Measurements from ENCODE around the gene NHERF2.

Gene NHERF2

DNA sequence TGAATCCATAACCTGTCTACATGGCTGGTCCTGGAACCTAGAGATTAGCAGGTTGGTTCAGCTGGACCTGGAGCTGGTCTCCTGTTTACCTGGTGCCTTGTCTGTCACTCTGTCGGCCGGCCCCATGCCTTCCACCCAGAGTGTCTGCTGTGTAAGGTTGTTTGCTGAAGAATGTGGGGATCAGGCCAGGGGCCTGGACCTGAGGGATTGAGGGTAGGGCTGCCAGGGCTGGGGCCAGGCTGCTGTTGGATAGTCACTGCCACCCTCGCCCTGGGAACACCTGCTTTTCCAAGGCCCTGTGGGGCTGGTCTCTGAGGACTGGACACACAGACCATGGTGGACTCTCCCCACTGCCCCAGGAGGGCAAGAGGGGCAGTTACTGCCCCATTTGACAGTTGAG is 1.4 kb downstream of the NHERF2 start:
- H2AFZ ChIP-seq (ENCODE audit: low read length), result no peak overlapping the region
- no peak overlapping the region for H3K4me3 ChIP-seq (ENCODE audit: low read length, poor library complexity, severe bottlenecking)
- no peak overlapping the region for H3K9ac ChIP-seq (ENCODE audit: low read depth, low read length, poor library complexity, severe bottlenecking)
- H3K4me1 ChIP-seq (ENCODE audit: insufficient read depth, low read length, poor library complexity, severe bottlenecking), result peaks cover 5% of the 10 kb centered on the region
- H3K4me2 ChIP-seq (ENCODE audit: low read depth, low read length, poor library complexity, severe bottlenecking), result no peak overlapping the region
- H3K36me3 ChIP-seq (ENCODE audit: insufficient read depth, low read length), result no peaks in the 10 kb centered on the region
- H3K27me3 ChIP-seq (ENCODE audit: insufficient read depth, low read length, poor library complexity, severe bottlenecking), result peaks cover 4% of the 10 kb centered on the region
- H3K79me2 ChIP-seq (ENCODE audit: insufficient read depth, low read length), result no peaks in the 10 kb centered on the region
- no peaks in the 10 kb centered on the region for H3F3A ChIP-seq (ENCODE audit: low read depth)
- no peak for TF ChIP-seq EZH2phosphoT487 (IDR thresholded peaks at IDR 0.05; ENCODE audit: borderline replicate concordance)
- TF ChIP-seq, protein P1, sequence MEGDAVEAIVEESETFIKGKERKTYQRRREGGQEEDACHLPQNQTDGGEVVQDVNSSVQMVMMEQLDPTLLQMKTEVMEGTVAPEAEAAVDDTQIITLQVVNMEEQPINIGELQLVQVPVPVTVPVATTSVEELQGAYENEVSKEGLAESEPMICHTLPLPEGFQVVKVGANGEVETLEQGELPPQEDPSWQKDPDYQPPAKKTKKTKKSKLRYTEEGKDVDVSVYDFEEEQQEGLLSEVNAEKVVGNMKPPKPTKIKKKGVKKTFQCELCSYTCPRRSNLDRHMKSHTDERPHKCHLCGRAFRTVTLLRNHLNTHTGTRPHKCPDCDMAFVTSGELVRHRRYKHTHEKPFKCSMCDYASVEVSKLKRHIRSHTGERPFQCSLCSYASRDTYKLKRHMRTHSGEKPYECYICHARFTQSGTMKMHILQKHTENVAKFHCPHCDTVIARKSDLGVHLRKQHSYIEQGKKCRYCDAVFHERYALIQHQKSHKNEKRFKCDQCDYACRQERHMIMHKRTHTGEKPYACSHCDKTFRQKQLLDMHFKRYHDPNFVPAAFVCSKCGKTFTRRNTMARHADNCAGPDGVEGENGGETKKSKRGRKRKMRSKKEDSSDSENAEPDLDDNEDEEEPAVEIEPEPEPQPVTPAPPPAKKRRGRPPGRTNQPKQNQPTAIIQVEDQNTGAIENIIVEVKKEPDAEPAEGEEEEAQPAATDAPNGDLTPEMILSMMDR (conservative IDR thresholded peaks at IDR 0.05; ENCODE audit: low read length), result no peak
- no peaks in the 10 kb centered on the region for H3K9me3 ChIP-seq (ENCODE audit: insufficient read depth, low read depth, low read length)
- no peaks in the 10 kb centered on the region for H3K9me2 ChIP-seq (replicated peaks; ENCODE audit: low read depth, low read length)
- H4K20me1 ChIP-seq (ENCODE audit: insufficient read depth, low read length, poor library complexity, severe bottlenecking), result no peaks in the 10 kb centered on the region

DNA sequence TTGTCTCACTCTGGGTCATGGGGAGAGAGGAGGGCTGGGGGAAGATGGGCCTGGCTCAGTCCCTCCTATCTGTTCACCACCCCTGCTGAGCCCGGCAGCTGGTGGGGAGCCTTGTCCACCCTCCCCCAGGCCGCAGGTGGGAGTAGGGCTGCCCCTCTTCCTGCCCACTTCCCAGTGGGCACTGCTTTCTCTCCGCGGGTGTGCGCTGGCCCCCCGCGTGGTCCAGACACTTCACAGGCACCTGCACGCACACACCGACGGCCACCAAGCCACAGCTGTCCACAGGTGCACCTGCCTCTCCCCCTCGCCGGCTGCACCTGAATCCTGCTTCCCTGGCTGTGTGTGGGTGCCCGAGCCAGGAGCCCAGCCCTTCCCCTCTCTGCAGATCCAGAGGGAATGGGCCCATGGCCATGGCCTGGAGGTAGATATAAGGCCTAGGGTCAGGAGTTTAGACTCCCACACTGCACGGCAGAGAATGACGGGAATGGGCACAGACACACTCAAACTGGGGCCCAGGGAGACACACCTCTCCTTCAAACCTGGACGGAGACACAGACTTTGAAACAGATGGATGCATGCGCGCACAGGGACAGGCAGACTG is 2.0 kb downstream of the NHERF2 start:
- H4K20me1 ChIP-seq (ENCODE audit: insufficient read depth, low read length, poor library complexity, severe bottlenecking), result no peaks in the 10 kb centered on the region
- no peak overlapping the region for H2AFZ ChIP-seq (ENCODE audit: low read length)
- no peak overlapping the region for H3K4me2 ChIP-seq (ENCODE audit: low read depth, low read length, poor library complexity, severe bottlenecking)
- no peaks in the 10 kb centered on the region for H3K36me3 ChIP-seq (ENCODE audit: insufficient read depth, low read length)
- TF ChIP-seq, protein P1 (conservative IDR thresholded peaks at IDR 0.05; ENCODE audit: low read length), result no peak
- TF ChIP-seq EZH2phosphoT487 (IDR thresholded peaks at IDR 0.05; ENCODE audit: borderline replicate concordance), result no peak
- no peaks in the 10 kb centered on the region for H3K9me2 ChIP-seq (replicated peaks; ENCODE audit: low read depth, low read length)
- H3K79me2 ChIP-seq (ENCODE audit: insufficient read depth, low read length), result no peaks in the 10 kb centered on the region
- H3K4me1 ChIP-seq (ENCODE audit: insufficient read depth, low read length, poor library complexity, severe bottlenecking), result peaks cover under 1% of the 10 kb centered on the region
- no peaks in the 10 kb centered on the region for H3K9me3 ChIP-seq (ENCODE audit: insufficient read depth, low read depth, low read length)
- no peaks in the 10 kb centered on the region for H3F3A ChIP-seq (ENCODE audit: low read depth)
- no peak overlapping the region for H3K4me3 ChIP-seq (ENCODE audit: low read length, poor library complexity, severe bottlenecking)
- H3K27me3 ChIP-seq (ENCODE audit: insufficient read depth, low read length, poor library complexity, severe bottlenecking), result peaks cover 4% of the 10 kb centered on the region
- H3K9ac ChIP-seq (ENCODE audit: low read depth, low read length, poor library complexity, severe bottlenecking), result no peak overlapping the region

DNA sequence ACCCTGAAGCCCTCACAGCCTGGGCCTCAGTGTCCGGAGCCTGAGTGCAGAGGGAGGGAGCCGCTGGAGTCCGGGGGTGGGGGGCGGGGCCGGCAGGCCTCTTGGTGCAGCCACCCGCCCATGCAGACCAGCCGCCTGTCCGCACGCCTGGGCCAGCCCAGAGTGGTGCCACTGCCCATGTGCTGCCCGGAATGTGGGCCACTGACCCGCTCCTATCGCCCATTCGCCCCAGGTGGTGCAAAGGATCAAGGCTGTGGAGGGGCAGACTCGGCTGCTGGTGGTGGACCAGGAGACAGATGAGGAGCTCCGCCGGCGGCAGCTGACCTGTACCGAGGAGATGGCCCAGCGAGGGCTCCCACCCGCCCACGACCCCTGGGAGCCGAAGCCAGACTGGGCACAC is 2.6 kb downstream of the NHERF2 start:
- H3K9me2 ChIP-seq (replicated peaks; ENCODE audit: low read depth, low read length), result no peaks in the 10 kb centered on the region
- no peak for TF ChIP-seq EZH2phosphoT487 (IDR thresholded peaks at IDR 0.05; ENCODE audit: borderline replicate concordance)
- no peaks in the 10 kb centered on the region for H3K4me1 ChIP-seq (ENCODE audit: insufficient read depth, low read length, poor library complexity, severe bottlenecking)
- H3K36me3 ChIP-seq (ENCODE audit: insufficient read depth, low read length), result no peaks in the 10 kb centered on the region
- no peak overlapping the region for H3K9ac ChIP-seq (ENCODE audit: low read depth, low read length, poor library complexity, severe bottlenecking)
- H4K20me1 ChIP-seq (ENCODE audit: insufficient read depth, low read length, poor library complexity, severe bottlenecking), result no peaks in the 10 kb centered on the region
- no peaks in the 10 kb centered on the region for H3K9me3 ChIP-seq (ENCODE audit: insufficient read depth, low read depth, low read length)
- H3K79me2 ChIP-seq (ENCODE audit: insufficient read depth, low read length), result no peaks in the 10 kb centered on the region
- H3K4me3 ChIP-seq (ENCODE audit: low read length, poor library complexity, severe bottlenecking), result no peak overlapping the region
- peaks cover 4% of the 10 kb centered on the region for H3K27me3 ChIP-seq (ENCODE audit: insufficient read depth, low read length, poor library complexity, severe bottlenecking)
- H2AFZ ChIP-seq (ENCODE audit: low read length), result no peak overlapping the region
- H3K4me2 ChIP-seq (ENCODE audit: low read depth, low read length, poor library complexity, severe bottlenecking), result no peak overlapping the region
- no peaks in the 10 kb centered on the region for H3F3A ChIP-seq (ENCODE audit: low read depth)

DNA sequence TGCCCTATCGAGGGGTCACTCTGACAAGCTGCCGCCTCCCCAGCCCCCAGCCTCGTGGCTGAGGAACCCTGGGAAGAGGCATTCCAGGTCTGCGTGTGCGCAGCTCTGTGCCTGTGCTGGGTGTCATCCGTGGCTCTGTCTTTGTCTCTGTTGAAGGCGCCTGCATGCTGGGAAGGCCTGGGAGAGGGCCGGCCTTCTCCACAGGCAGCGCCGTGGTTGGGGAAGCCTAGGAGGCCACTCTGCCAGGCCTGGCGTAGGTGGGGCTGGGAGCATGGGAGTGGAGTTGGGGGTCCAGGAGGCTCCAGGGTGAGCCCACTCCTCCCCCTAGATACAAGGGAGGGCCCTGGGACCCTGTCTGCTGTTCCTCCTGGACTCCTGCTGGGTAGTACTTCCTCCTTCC is 3.3 kb downstream of the NHERF2 start:
- H3K9ac ChIP-seq (ENCODE audit: low read depth, low read length, poor library complexity, severe bottlenecking), result no peak overlapping the region
- H3K4me2 ChIP-seq (ENCODE audit: low read depth, low read length, poor library complexity, severe bottlenecking), result no peak overlapping the region
- H3K36me3 ChIP-seq (ENCODE audit: insufficient read depth, low read length), result no peaks in the 10 kb centered on the region
- TF ChIP-seq, protein P1 (conservative IDR thresholded peaks at IDR 0.05; ENCODE audit: low read length), result no peak
- TF ChIP-seq EZH2phosphoT487 (IDR thresholded peaks at IDR 0.05; ENCODE audit: borderline replicate concordance), result no peak
- H3K4me3 ChIP-seq (ENCODE audit: low read length, poor library complexity, severe bottlenecking), result no peak overlapping the region
- H3K9me2 ChIP-seq (replicated peaks; ENCODE audit: low read depth, low read length), result no peaks in the 10 kb centered on the region
- H2AFZ ChIP-seq (ENCODE audit: low read length), result no peak overlapping the region
- no peaks in the 10 kb centered on the region for H3K79me2 ChIP-seq (ENCODE audit: insufficient read depth, low read length)
- H3K4me1 ChIP-seq (ENCODE audit: insufficient read depth, low read length, poor library complexity, severe bottlenecking), result no peaks in the 10 kb centered on the region
- no peaks in the 10 kb centered on the region for H4K20me1 ChIP-seq (ENCODE audit: insufficient read depth, low read length, poor library complexity, severe bottlenecking)
- H3F3A ChIP-seq (ENCODE audit: low read depth), result no peaks in the 10 kb centered on the region
- no peaks in the 10 kb centered on the region for H3K9me3 ChIP-seq (ENCODE audit: insufficient read depth, low read depth, low read length)
- H3K27me3 ChIP-seq (ENCODE audit: insufficient read depth, low read length, poor library complexity, severe bottlenecking), result peaks cover 4% of the 10 kb centered on the region

Data from Loucy (cell line).